D721Med (cell line): ENCODE results near the gene DOCK1.
A peak's percentile ranks its signal among the peaks of the same experiment; 100 is the strongest.

Experiments used
- DNase-seq: peaks from one replicate; pipeline ENCODE4 v3.0.0; 2011; ENCODE audit warnings: low spot score; ENCODE audit not compliant: insufficient read length
- FAIRE-seq: peaks from 2 replicates; lab custom pipeline; 2011; peaks lifted over from hg19 to GRCh38; lab: Jason Lieb, UNC
- CTCF ChIP-seq: IDR thresholded peaks from 2 replicates; pipeline ENCODE4 v1.5.1; 2012; ENCODE audit warnings: mild to moderate bottlenecking, control low read depth; ENCODE audit not compliant: insufficient read depth; ENCODE audit errors: missing control alignments

Gene DOCK1

GRCh38 chr10:127198307-127198706 is 293.1 kb downstream of the DOCK1 start:
- TF ChIP-seq CTCF = peak; percentile 19
- no peak for FAIRE-seq
- DNase-seq = no peak

GRCh38 chr10:127198721-127199120 is 293.5 kb downstream of the DOCK1 start:
- FAIRE-seq = no peak

GRCh38 chr10:127200646-127201045 is 295.4 kb downstream of the DOCK1 start:
- FAIRE-seq = no peak
- no peak for TF ChIP-seq CTCF
- DNase-seq = no peak

More at GRCh38 chr10:127198721-127199120, 293.5 kb downstream of the DOCK1 start:
- no peak for TF ChIP-seq CTCF
- no peak for DNase-seq

GRCh38 chr10:127203067-127203466 is 297.8 kb downstream of the DOCK1 start:
- FAIRE-seq (no peak), DNase-seq (no peak)
- TF ChIP-seq CTCF = no peak

GRCh38 chr10:127207081-127207480 is 301.9 kb downstream of the DOCK1 start:
- DNase-seq (no peak), FAIRE-seq (no peak)
- TF ChIP-seq CTCF = no peak

GRCh38 chr10:127210936-127211466 is 305.8 kb downstream of the DOCK1 start:
- FAIRE-seq = no peak
- TF ChIP-seq CTCF = no peak
- no peak for DNase-seq

- no peak for FAIRE-seq
- DNase-seq = no peak
- no peak for TF ChIP-seq CTCF
Measured at GRCh38 chr10:127215866-127216265, 310.6 kb downstream of the DOCK1 start.
